Astrocyte (in vitro differentiated cells and primary cell): Measurements from ENCODE around the gene WIPI1. TPM values are rescaled to one million over a fixed set of nuclear protein-coding genes. Genes with fewer than 3 reads are reported as not detected.
"Not testable (repeated sequence)": the region's sequence is repeated elsewhere in the genome, so short reads cannot be mapped to it uniquely, and the experiment has no call there.

ENCODE experiments used
- DNase-seq: peaks from one replicate; pipeline ENCODE4 v3.0.0-alpha.2; 2010; ENCODE audit warnings: low read depth
- FAIRE-seq: peaks from 2 replicates; lab custom pipeline; 2011; peaks lifted over from hg19 to GRCh38; lab: Jason Lieb, UNC
- H2AFZ ChIP-seq: 2 replicates; pipeline ENCODE4 v1.6.0; 2012; ENCODE audit warnings: low read depth, low read length, inconsistent platforms
- H3K27ac ChIP-seq: 2 replicates; pipeline ENCODE4 v1.5.1; 2011; ENCODE audit warnings: low read depth, low read length, inconsistent platforms
- H3K27me3 ChIP-seq: 2 replicates; pipeline ENCODE4 v1.6.0; 2011; ENCODE audit warnings: low read length, inconsistent platforms; ENCODE audit not compliant: insufficient read depth
- H3K36me3 ChIP-seq: 2 replicates; pipeline ENCODE4 v1.5.1; 2011; ENCODE audit warnings: low read length, inconsistent platforms; ENCODE audit not compliant: insufficient read depth
- H3K4me1 ChIP-seq: 2 replicates; pipeline ENCODE4 v1.5.1; 2011; ENCODE audit warnings: low read length, inconsistent platforms; ENCODE audit not compliant: insufficient read depth
- H3K4me2 ChIP-seq: 2 replicates; pipeline ENCODE4 v1.6.0; 2012; ENCODE audit warnings: low read length, inconsistent platforms
- H3K4me3 ChIP-seq: 2 replicates; pipeline ENCODE4 v1.5.1; 2011; ENCODE audit warnings: low read depth, mild to moderate bottlenecking, low read length, inconsistent platforms; ENCODE audit not compliant: insufficient read depth
- H3K79me2 ChIP-seq: 2 replicates; pipeline ENCODE4 v1.6.0; 2012; ENCODE audit warnings: mild to moderate bottlenecking, low read length, inconsistent platforms; ENCODE audit not compliant: insufficient read depth
- H3K9ac ChIP-seq: 2 replicates; pipeline ENCODE4 v1.6.0; 2012; ENCODE audit warnings: mild to moderate bottlenecking, low read length, inconsistent platforms
- H3K9me3 ChIP-seq: 2 replicates; pipeline ENCODE4 v1.5.1; 2012; ENCODE audit warnings: low read depth, mild to moderate bottlenecking, low read length, inconsistent platforms; ENCODE audit not compliant: insufficient read depth
- H4K20me1 ChIP-seq: 2 replicates; pipeline ENCODE4 v1.6.0; 2012; ENCODE audit warnings: low read length, inconsistent platforms; ENCODE audit not compliant: insufficient read depth
- H3K27ac Mint-ChIP-seq: one replicate; pipeline ENCODE4 v1.8.0; 2021; ENCODE audit warnings: mild to moderate bottlenecking, mixed read lengths; ENCODE audit not compliant: unreplicated experiment
- H3K27me3 Mint-ChIP-seq: one replicate; pipeline ENCODE4 v1.8.0; 2021; ENCODE audit warnings: low read depth, mixed read lengths; ENCODE audit not compliant: unreplicated experiment
- H3K36me3 Mint-ChIP-seq: one replicate; pipeline ENCODE4 v1.8.0; 2021; ENCODE audit warnings: low read depth, mixed read lengths; ENCODE audit not compliant: unreplicated experiment
- H3K4me1 Mint-ChIP-seq: one replicate; pipeline ENCODE4 v1.8.0; 2021; ENCODE audit warnings: low read depth, mixed read lengths; ENCODE audit not compliant: unreplicated experiment
- H3K4me3 Mint-ChIP-seq: one replicate; pipeline ENCODE4 v1.8.0; 2021; ENCODE audit warnings: mild to moderate bottlenecking, moderate library complexity, mixed read lengths; ENCODE audit not compliant: unreplicated experiment
- H3K9me3 Mint-ChIP-seq: one replicate; pipeline ENCODE4 v1.8.0; 2021; ENCODE audit warnings: mild to moderate bottlenecking, mixed read lengths; ENCODE audit not compliant: unreplicated experiment
- EZH2 ChIP-seq: IDR thresholded peaks from 2 replicates; pipeline ENCODE4 v1.6.1; 2012; ENCODE audit warnings: mild to moderate bottlenecking, low read length, inconsistent platforms; ENCODE audit not compliant: insufficient read depth
- total RNA-seq: library from RNA; stranded (reverse); gene quantifications from 2 replicates; pipeline ENCODE4 v1.2.1, GENCODE V29; 2021
- TF ChIP-seq, protein P1 (sequence below): IDR thresholded peaks from 2 replicates; pipeline ENCODE4 v1.5.1; 2011; ENCODE audit warnings: low read depth, mild to moderate bottlenecking, inconsistent platforms, low read length, moderate library complexity; ENCODE audit not compliant: insufficient read depth

Gene WIPI1
- total RNA-seq, 1 donor from 2014 or later, result 83.5 TPM

DNA sequence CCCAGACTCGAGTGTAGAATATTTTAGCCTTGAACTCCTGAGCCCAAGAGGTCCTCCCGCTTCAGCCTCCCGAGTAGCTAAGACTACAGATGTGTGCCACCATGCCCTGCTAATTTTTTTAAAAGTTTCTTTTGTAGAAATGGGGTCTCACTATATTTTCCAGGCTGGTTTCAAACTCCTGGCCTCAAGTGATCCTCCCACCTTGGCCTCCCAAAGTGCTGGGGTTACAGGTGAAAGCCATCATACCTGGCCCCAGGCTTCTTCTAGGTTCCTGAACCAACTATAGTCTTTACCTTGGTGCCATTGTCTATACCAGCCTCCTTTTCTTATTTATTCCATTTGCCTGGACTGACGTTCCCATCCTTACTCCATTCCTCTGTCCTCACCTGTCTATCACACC is 37.8 kb upstream of the WIPI1 start:
- H3K4me2 ChIP-seq, result no peak overlapping the region
- no peaks in the 10 kb centered on the region for H3K4me1 Mint-ChIP-seq

DNA sequence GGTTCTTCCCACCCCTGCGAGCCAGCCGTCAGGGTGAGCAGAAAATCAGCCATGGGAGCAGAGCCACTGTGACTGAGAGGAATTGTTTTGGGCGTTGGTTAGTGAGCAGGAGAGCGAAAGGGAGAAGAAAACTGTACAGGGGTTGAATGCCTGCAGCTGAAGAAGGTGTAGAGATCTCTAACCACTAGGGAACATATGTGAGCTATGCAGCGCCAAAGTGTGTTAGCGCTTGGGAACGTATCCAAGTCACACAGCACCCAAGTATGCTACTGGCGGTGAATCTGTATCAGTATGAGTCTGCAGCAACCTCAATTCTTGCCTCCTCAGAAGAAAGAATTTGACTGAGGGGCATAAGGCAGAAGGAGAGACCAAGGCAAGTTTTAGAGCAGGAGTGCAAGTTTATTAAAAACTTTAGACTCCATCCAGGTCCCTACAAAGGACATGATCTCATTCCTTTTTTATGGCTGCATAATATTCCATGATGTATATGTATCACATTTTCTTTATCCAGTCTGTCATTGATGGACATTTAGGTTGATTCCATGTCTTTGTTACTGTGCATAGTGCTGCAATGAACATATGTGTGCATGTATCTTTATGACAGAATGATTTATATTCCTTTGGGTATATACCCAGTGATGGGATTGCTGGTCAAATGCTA is 35.2 kb upstream of the WIPI1 start:
- H2AFZ ChIP-seq, DNase-seq, H3K27me3 ChIP-seq, H3K4me2 ChIP-seq, H4K20me1 ChIP-seq, FAIRE-seq, H3K9me3 Mint-ChIP-seq, H3K27me3 Mint-ChIP-seq, H3K36me3 Mint-ChIP-seq, H3K9me3 ChIP-seq, H3K27ac ChIP-seq, H3K9ac ChIP-seq, H3K79me2 ChIP-seq, H3K4me3 Mint-ChIP-seq, H3K4me1 Mint-ChIP-seq, H3K36me3 ChIP-seq, H3K27ac Mint-ChIP-seq, H3K4me3 ChIP-seq, H3K4me1 ChIP-seq: not testable (repeated sequence)

More for the DNA sequence above, 37.8 kb upstream of the WIPI1 start:
- peaks cover 21% of the 10 kb centered on the region for H3K27me3 Mint-ChIP-seq
- Histone ChIP-seq H3K9me3 (no peaks in the 10 kb centered on the region), H3K79me2 (no peaks in the 10 kb centered on the region), H3K36me3 (no peaks in the 10 kb centered on the region), H3K9ac (no peak overlapping the region), H3K4me3 (no peak overlapping the region), H3K27ac (no peak overlapping the region), H4K20me1 (no peaks in the 10 kb centered on the region), H2AFZ (no peak overlapping the region), H3K27me3 (peaks cover 13% of the 10 kb centered on the region), H3K4me1 (no peaks in the 10 kb centered on the region)
- H3K27ac Mint-ChIP-seq, result no peak overlapping the region
- DNase-seq, result no peak
- peaks cover 4% of the 10 kb centered on the region for H3K9me3 Mint-ChIP-seq
- no peak for TF ChIP-seq EZH2
- TF ChIP-seq, protein P1, sequence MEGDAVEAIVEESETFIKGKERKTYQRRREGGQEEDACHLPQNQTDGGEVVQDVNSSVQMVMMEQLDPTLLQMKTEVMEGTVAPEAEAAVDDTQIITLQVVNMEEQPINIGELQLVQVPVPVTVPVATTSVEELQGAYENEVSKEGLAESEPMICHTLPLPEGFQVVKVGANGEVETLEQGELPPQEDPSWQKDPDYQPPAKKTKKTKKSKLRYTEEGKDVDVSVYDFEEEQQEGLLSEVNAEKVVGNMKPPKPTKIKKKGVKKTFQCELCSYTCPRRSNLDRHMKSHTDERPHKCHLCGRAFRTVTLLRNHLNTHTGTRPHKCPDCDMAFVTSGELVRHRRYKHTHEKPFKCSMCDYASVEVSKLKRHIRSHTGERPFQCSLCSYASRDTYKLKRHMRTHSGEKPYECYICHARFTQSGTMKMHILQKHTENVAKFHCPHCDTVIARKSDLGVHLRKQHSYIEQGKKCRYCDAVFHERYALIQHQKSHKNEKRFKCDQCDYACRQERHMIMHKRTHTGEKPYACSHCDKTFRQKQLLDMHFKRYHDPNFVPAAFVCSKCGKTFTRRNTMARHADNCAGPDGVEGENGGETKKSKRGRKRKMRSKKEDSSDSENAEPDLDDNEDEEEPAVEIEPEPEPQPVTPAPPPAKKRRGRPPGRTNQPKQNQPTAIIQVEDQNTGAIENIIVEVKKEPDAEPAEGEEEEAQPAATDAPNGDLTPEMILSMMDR, result no peak
- FAIRE-seq, result no peak
- no peak overlapping the region for H3K4me3 Mint-ChIP-seq
- peaks cover 2% of the 10 kb centered on the region for H3K36me3 Mint-ChIP-seq

DNA sequence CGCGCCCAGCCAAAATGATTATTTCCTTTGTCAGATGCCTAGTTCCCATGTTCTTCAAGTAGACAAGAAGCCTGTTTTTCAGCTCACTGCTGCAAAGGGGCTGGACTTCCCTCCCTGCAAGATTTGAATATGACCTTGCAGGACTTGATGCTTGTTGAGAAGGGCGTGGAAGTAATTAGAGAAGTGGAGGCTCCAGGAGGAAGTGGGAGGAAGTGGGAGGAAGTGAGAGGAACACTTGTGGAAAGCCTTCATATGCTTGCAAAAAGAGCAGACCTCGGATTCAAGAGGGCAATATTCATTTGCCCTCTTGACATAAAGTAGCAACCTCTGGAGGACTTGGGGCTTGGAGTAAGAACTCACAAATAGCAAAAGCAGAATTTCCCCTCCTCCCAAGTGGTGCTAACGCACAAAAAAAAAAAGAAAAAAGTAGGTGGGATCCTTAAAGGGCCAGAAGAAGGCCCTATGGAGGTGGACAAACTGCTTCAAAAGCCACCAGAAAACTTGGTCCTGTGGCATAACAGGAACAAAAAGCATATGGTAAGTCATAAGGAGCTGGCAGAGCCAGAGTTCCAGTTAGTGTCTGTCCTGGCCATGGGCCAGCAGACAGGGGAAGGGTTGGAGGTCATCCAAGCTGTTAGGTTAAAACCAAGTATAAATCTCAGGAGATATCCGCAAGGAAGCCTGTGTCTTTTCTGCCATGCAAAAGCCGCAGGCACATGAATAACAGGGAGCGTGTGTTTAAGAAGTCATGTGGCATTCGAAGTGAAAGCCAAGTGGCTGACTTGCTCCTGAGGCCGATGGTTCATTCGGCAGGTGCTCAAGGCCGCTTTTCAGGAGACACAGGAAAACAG is 34.3 kb upstream of the WIPI1 start:
- Histone ChIP-seq H3K9ac (no peak overlapping the region), H3K4me1 (no peaks in the 10 kb centered on the region), H3K4me2 (no peak overlapping the region), H3K27me3 (no peaks in the 10 kb centered on the region), H3K9me3 (no peaks in the 10 kb centered on the region), H3K4me3 (no peak overlapping the region), H3K79me2 (no peaks in the 10 kb centered on the region), H3K27ac (no peak overlapping the region), H4K20me1 (no peaks in the 10 kb centered on the region), H3K36me3 (no peaks in the 10 kb centered on the region), H2AFZ (no peak overlapping the region)
- no peak for FAIRE-seq
- peaks cover 8% of the 10 kb centered on the region for H3K27me3 Mint-ChIP-seq
- TF ChIP-seq, protein P1, result no peak
- no peak for TF ChIP-seq EZH2
- peaks cover 2% of the 10 kb centered on the region for H3K36me3 Mint-ChIP-seq
- no peaks in the 10 kb centered on the region for H3K4me1 Mint-ChIP-seq
- H3K4me3 Mint-ChIP-seq, result no peak overlapping the region
- H3K27ac Mint-ChIP-seq, result no peak overlapping the region
- no peak for DNase-seq
- H3K9me3 Mint-ChIP-seq, result peaks cover 4% of the 10 kb centered on the region
